ENCODE data around the gene KLF2. TPM values are rescaled to one million over a fixed set of nuclear protein-coding genes. Genes with fewer than 3 reads are reported as not detected.
"Not testable (repeated sequence)": the region's sequence is repeated elsewhere in the genome, so short reads cannot be mapped to it uniquely, and the experiment has no call there.

The KLF2 gene
- 13.1 TPM for polyA plus RNA-seq (2013, experiment 1 of 2; ENCODE audit: insufficient read length)
- polyA plus RNA-seq (2013, experiment 2 of 2; ENCODE audit: insufficient read length): 14.2 TPM

- peak; percentile 93 for DNase-seq
These were observed at the start of gene KLF2 for GRCh38 chr19:16324384-16325160. Gene KLF2 (plus strand): TSS chr19:16324826. CDS start chr19:16324924, 98 bp downstream.

- no peak for DNase-seq
These were observed 44.3 kb upstream of the KLF2 start for GRCh38 chr19:16280306-16280705.

GRCh38 chr19:16281743-16282142 lies 42.9 kb upstream of the KLF2 start:
- DNase-seq: no peak

GRCh38 chr19:16283210-16284061 lies 41.2 kb upstream of the KLF2 start:
- peak; percentile 54 for DNase-seq

- DNase-seq: no peak
These were observed 40.1 kb upstream of the KLF2 start for GRCh38 chr19:16284505-16284904.

GRCh38 chr19:16285079-16285478 lies 39.5 kb upstream of the KLF2 start:
- DNase-seq: not testable (repeated sequence)

GRCh38 chr19:16285769-16286498 lies 38.7 kb upstream of the KLF2 start:
- no peak for DNase-seq

- DNase-seq: peak; percentile 54
These were observed 36.1 kb upstream of the KLF2 start for GRCh38 chr19:16288544-16288943.

GRCh38 chr19:16289594-16289993 lies 35.0 kb upstream of the KLF2 start:
- DNase-seq: no peak

GRCh38 chr19:16290692-16291091 lies 33.9 kb upstream of the KLF2 start:
- DNase-seq: no peak

GRCh38 chr19:16293118-16294091 lies 31.2 kb upstream of the KLF2 start:
- DNase-seq: peak; percentile 92

- peak; percentile 49 for DNase-seq
These were observed 29.6 kb upstream of the KLF2 start for GRCh38 chr19:16295057-16295456.

GRCh38 chr19:16296713-16297112 lies 27.9 kb upstream of the KLF2 start:
- no peak for DNase-seq

- no peak for DNase-seq
These were observed 26.9 kb upstream of the KLF2 start for GRCh38 chr19:16297575-16298178.

- DNase-seq: no peak
These were observed 26.3 kb upstream of the KLF2 start for GRCh38 chr19:16298334-16298733.

- DNase-seq: no peak
These were observed 22.5 kb upstream of the KLF2 start for GRCh38 chr19:16301999-16302694.

GRCh38 chr19:16303755-16304154 lies 20.9 kb upstream of the KLF2 start:
- DNase-seq: no peak

- not testable (repeated sequence) for DNase-seq
These were observed 20.1 kb upstream of the KLF2 start for GRCh38 chr19:16304511-16304910.

- DNase-seq: not testable (repeated sequence)
These were observed 19.6 kb upstream of the KLF2 start for GRCh38 chr19:16305060-16305459.

GRCh38 chr19:16306728-16307402 lies 17.8 kb upstream of the KLF2 start:
- no peak for DNase-seq
